ENCODE measurements around the gene ELANE. TPM values are rescaled to one million over a fixed set of nuclear protein-coding genes. Genes with fewer than 3 reads are reported as not detected.

The ELANE gene
- total and polyA plus RNA-seq, 4 donors = 1.4 to 21.0 (median 9.3) TPM

DNA sequence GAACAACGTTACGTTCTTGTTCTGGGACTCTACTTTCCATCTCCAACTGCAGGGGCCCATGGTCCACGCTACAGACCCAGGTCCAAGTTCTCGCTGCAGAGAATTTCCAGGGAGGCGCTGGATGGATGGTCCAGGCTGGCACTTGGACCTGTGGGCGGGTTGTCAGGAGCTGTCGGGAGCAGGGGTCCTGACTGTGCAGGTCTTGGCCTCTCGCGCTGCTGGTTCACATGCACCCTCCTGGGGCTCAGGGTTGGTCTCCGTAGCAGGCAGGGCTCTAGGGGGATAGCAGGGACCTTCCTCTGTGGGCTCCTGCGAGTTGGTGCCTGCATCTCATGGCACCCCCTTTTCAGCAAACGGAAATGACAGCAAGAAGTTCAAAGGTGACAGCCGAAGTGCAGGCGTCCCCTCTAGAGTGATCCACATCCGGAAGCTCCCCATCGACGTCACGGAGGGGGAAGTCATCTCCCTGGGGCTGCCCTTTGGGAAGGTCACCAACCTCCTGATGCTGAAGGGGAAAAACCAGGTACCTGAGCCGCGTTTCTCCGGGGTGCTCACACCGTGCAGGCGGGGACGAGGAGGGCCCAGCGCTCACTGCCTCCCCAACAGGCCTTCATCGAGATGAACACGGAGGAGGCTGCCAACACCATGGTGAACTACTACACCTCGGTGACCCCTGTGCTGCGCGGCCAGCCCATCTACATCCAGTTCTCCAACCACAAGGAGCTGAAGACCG lies 48.3 kb upstream of the ELANE start:
- Histone ChIP-seq H3K27ac (ENCODE audit: low read depth in 1 of 2, low read length in 1 of 2) (no peak overlapping the region), H3K36me3 (ENCODE audit: control insufficient read depth in 4 of 4, insufficient read depth in 4 of 4, low read length in 4 of 4) (peaks cover 34 to 70% (median 49%) of the 10 kb centered on the region in 4 donors), H3K9ac (ENCODE audit: insufficient read depth in 1 of 2, low read length in 2 of 2) (no peak overlapping the region), H3K4me3 (no peak overlapping the region), H3K9me3 (ENCODE audit: control insufficient read depth in 4 of 4, insufficient read depth in 3 of 4, low read length in 3 of 4) (no peaks in the 10 kb centered on the region), H3K4me1 (ENCODE audit: control insufficient read depth in 5 of 5, insufficient read depth in 5 of 5, low read length in 5 of 5) (peaks cover 12 to 39% (median 31%) of the 10 kb centered on the region in 5 donors), H3K27me3 (ENCODE audit: control insufficient read depth in 3 of 3, insufficient read depth in 3 of 3, low read length in 2 of 3) (no peaks in the 10 kb centered on the region)
- DNase-seq (no peak), ATAC-seq (ENCODE audit: insufficient read depth, low FRiP score) (no peak)
- TF ChIP-seq, protein P1, sequence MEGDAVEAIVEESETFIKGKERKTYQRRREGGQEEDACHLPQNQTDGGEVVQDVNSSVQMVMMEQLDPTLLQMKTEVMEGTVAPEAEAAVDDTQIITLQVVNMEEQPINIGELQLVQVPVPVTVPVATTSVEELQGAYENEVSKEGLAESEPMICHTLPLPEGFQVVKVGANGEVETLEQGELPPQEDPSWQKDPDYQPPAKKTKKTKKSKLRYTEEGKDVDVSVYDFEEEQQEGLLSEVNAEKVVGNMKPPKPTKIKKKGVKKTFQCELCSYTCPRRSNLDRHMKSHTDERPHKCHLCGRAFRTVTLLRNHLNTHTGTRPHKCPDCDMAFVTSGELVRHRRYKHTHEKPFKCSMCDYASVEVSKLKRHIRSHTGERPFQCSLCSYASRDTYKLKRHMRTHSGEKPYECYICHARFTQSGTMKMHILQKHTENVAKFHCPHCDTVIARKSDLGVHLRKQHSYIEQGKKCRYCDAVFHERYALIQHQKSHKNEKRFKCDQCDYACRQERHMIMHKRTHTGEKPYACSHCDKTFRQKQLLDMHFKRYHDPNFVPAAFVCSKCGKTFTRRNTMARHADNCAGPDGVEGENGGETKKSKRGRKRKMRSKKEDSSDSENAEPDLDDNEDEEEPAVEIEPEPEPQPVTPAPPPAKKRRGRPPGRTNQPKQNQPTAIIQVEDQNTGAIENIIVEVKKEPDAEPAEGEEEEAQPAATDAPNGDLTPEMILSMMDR (IDR thresholded peaks at IDR 0.05; ENCODE audit: control extremely low read depth, extremely low read depth) = no peak
- 87 to 91% methylated on average over 31 of the region's 31 CpGs for WGBS, 2 donors

DNA sequence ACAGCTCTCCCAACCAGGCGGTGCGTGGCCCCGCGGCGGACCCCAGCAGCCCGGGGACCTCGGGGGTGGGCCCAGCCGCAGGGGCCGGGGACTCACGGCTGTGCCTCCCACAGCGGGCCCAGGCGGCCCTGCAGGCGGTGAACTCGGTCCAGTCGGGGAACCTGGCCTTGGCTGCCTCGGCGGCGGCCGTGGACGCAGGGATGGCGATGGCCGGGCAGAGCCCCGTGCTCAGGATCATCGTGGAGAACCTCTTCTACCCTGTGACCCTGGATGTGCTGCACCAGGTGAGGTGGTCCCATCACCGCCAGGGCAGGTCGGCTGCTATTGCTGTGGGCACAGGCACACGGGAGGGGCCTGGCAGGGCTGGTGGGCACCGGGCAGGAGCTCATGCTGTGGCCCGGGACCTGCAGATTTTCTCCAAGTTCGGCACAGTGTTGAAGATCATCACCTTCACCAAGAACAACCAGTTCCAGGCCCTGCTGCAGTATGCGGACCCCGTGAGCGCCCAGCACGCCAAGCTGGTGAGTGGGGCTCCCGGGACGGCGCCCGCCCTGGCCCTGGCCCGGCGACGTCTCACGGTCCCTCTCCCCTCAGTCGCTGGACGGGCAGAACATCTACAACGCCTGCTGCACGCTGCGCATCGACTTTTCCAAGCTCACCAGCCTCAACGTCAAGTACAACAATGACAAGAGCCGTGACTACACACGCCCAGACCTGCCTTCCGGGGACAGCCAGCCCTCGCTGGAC lies 47.5 kb upstream of the ELANE start:
- H3K9me3 ChIP-seq (ENCODE audit: control insufficient read depth in 4 of 4, insufficient read depth in 3 of 4, low read length in 3 of 4) = no peaks in the 10 kb centered on the region
- peaks cover 12 to 33% (median 28%) of the 10 kb centered on the region in 5 donors for H3K4me1 ChIP-seq (ENCODE audit: control insufficient read depth in 5 of 5, insufficient read depth in 5 of 5, low read length in 5 of 5)
- H3K36me3 ChIP-seq (ENCODE audit: control insufficient read depth in 4 of 4, insufficient read depth in 4 of 4, low read length in 4 of 4) = peaks cover 37 to 71% (median 48%) of the 10 kb centered on the region in 4 donors
- WGBS, 2 donors = 93 to 95% methylated on average over 49 to 53 of the region's 53 CpGs
- TF ChIP-seq, protein P1 (IDR thresholded peaks at IDR 0.05; ENCODE audit: control extremely low read depth, extremely low read depth) = no peak
- H3K27me3 ChIP-seq (ENCODE audit: control insufficient read depth in 3 of 3, insufficient read depth in 3 of 3, low read length in 2 of 3) = no peaks in the 10 kb centered on the region
- no peak overlapping the region for H3K9ac ChIP-seq (ENCODE audit: insufficient read depth in 1 of 2, low read length in 2 of 2)
- ATAC-seq (ENCODE audit: insufficient read depth, low FRiP score) = no peak
- H3K27ac ChIP-seq (ENCODE audit: low read depth in 1 of 2, low read length in 1 of 2) = no peak overlapping the region
- H3K4me3 ChIP-seq = no peak overlapping the region
- no peak for DNase-seq

DNA sequence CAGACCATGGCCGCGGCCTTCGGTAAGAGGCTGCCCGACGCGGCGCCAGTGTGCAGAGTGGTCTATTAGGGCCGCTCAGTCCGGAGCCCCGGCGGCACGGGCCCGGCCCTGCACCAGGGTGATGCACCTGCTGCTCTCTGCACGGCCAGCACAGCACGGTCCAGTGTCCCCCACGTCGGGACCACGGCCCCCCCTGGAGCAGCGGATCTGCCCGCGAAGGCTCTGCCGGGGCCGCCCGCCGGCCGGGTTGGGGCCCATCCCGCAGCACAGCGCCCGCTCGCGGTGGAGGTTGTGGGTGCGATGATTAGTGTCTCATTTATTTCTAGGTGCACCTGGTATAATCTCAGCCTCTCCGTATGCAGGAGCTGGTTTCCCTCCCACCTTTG lies 46.9 kb upstream of the ELANE start:
- TF ChIP-seq, protein P1 (IDR thresholded peaks at IDR 0.05; ENCODE audit: control extremely low read depth, extremely low read depth) = no peak
- Histone ChIP-seq H3K4me1 (ENCODE audit: control insufficient read depth in 5 of 5, insufficient read depth in 5 of 5, low read length in 5 of 5) (peaks cover 11 to 32% (median 25%) of the 10 kb centered on the region in 5 donors), H3K27ac (ENCODE audit: low read depth in 1 of 2, low read length in 1 of 2) (no peak overlapping the region), H3K4me3 (no peak overlapping the region), H3K36me3 (ENCODE audit: control insufficient read depth in 4 of 4, insufficient read depth in 4 of 4, low read length in 4 of 4) (peaks cover 39 to 74% (median 50%) of the 10 kb centered on the region in 4 donors), H3K9me3 (ENCODE audit: control insufficient read depth in 4 of 4, insufficient read depth in 3 of 4, low read length in 3 of 4) (no peaks in the 10 kb centered on the region), H3K27me3 (ENCODE audit: control insufficient read depth in 3 of 3, insufficient read depth in 3 of 3, low read length in 2 of 3) (no peaks in the 10 kb centered on the region), H3K9ac (ENCODE audit: insufficient read depth in 1 of 2, low read length in 2 of 2) (no peak overlapping the region)
- ATAC-seq (ENCODE audit: insufficient read depth, low FRiP score) (no peak), DNase-seq (no peak)
- 90 to 94% methylated on average over 33 of the region's 33 CpGs for WGBS, 2 donors
